ENCODE data around the gene NUCB1.

- TF ChIP-seq, protein P1, sequence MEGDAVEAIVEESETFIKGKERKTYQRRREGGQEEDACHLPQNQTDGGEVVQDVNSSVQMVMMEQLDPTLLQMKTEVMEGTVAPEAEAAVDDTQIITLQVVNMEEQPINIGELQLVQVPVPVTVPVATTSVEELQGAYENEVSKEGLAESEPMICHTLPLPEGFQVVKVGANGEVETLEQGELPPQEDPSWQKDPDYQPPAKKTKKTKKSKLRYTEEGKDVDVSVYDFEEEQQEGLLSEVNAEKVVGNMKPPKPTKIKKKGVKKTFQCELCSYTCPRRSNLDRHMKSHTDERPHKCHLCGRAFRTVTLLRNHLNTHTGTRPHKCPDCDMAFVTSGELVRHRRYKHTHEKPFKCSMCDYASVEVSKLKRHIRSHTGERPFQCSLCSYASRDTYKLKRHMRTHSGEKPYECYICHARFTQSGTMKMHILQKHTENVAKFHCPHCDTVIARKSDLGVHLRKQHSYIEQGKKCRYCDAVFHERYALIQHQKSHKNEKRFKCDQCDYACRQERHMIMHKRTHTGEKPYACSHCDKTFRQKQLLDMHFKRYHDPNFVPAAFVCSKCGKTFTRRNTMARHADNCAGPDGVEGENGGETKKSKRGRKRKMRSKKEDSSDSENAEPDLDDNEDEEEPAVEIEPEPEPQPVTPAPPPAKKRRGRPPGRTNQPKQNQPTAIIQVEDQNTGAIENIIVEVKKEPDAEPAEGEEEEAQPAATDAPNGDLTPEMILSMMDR (IDR thresholded peaks at IDR 0.05), result no peak
- no peak for TF ChIP-seq POLR2AphosphoS5 (IDR thresholded peaks at IDR 0.05; ENCODE audit: low read depth, low read length)
- TF ChIP-seq, protein P2, sequence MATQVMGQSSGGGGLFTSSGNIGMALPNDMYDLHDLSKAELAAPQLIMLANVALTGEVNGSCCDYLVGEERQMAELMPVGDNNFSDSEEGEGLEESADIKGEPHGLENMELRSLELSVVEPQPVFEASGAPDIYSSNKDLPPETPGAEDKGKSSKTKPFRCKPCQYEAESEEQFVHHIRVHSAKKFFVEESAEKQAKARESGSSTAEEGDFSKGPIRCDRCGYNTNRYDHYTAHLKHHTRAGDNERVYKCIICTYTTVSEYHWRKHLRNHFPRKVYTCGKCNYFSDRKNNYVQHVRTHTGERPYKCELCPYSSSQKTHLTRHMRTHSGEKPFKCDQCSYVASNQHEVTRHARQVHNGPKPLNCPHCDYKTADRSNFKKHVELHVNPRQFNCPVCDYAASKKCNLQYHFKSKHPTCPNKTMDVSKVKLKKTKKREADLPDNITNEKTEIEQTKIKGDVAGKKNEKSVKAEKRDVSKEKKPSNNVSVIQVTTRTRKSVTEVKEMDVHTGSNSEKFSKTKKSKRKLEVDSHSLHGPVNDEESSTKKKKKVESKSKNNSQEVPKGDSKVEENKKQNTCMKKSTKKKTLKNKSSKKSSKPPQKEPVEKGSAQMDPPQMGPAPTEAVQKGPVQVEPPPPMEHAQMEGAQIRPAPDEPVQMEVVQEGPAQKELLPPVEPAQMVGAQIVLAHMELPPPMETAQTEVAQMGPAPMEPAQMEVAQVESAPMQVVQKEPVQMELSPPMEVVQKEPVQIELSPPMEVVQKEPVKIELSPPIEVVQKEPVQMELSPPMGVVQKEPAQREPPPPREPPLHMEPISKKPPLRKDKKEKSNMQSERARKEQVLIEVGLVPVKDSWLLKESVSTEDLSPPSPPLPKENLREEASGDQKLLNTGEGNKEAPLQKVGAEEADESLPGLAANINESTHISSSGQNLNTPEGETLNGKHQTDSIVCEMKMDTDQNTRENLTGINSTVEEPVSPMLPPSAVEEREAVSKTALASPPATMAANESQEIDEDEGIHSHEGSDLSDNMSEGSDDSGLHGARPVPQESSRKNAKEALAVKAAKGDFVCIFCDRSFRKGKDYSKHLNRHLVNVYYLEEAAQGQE (IDR thresholded peaks at IDR 0.05; ENCODE audit: insufficient read depth in 1 of 2, low read depth in 2 of 2, low read length in 1 of 2), result no peak
- no peak for TF ChIP-seq TCF7L2 (IDR thresholded peaks at IDR 0.05; ENCODE audit: low read depth, low read length)
Observed at GRCh38 chr19:48926909-48927308, 26.8 kb downstream of the NUCB1 start.

All from Panc1 (cell line).